ENCODE data around the gene ITPA. TPM values are rescaled to one million over a fixed set of nuclear protein-coding genes. Genes with fewer than 3 reads are reported as not detected.

Gene ITPA
- total and polyA plus RNA-seq, 2 of the 8 experiments (the other 6 are each of a cell fraction or from before 2014, with no cell fraction given), result 88.2 to 94.0 TPM

DNA sequence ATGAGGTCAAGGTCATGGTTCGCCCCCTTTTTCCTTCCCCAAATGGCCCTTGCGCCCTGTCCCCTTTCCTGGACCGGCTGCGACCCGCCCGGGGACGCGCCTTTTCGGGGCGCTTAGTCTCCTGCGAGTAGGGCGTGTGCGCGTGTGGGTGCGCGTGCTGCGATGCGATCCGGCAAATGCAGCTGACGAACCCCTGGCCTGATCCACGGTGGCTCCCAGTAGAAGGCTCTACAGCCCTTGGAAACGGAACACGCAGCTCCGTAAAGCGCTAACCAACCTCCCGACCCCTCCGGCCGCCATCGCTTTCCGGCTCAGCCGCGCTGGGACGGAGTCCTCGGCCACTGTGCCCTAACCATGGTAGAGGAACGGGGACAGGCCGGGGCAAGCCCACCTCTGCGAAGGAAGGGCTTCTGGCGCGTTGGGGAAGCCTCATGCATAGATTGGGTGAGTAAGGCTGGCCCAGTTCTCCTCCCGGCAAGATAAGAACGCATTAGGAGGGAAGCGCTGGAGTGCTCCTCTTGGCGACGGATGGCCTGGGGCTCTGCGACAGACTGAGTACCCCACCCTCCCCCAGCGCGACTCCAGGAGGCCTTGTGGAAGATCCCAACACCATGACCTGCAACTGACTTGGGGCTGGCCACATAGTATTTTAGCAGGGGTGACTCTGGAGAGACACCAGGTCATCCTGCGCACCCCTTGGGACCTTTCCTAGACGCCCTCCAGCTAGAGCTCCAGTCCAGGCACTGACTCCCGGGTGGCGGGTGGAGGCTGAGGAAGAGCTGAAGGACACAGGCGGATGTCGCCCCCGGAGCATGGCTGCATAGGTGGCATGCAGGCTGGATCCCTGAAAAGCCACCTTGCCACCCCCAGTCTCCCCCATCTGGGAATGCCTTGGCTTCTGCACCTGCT lies 30.8 kb downstream of the ITPA start:
- H3K14ac ChIP-seq (ENCODE audit: insufficient read length), result no peak overlapping the region
- peak overlapping the region; percentile 95; the same call in 1 of the 2 replicates for H2BK15ac ChIP-seq (ENCODE audit: low read length)
- peak overlapping the region in 3 of 4 experiments; percentile 2 to 22 (median 9); a peak in 2 of 7 replicates for H3K9ac ChIP-seq (replicated peaks in 1 of 4; ENCODE audit: extremely low read depth in 1 of 4, low read depth in 3 of 4, low read length in 3 of 4)
- peak overlapping the region; percentile 47 to 79 (median 76) for H3K4me3 ChIP-seq (ENCODE audit: extremely low read depth in 1 of 4, insufficient read depth in 2 of 4, low read depth in 3 of 4, low read length in 4 of 4)
- peak overlapping the region; percentile 81 for H4K91ac ChIP-seq (replicated peaks; ENCODE audit: insufficient read length, low read length)
- peak overlapping the region; percentile 83; the same call in 1 of the 2 replicates for H2AFZ ChIP-seq (ENCODE audit: low read length)
- no peak overlapping the region for H3K27ac ChIP-seq (ENCODE audit: low read depth, low read length)
- H3K23ac ChIP-seq (ENCODE audit: insufficient read length), result no peak overlapping the region
- 15% methylated on average over 48 of the region's 54 CpGs; no CpG with 5 or more reads in 1 of the 2 experiments for WGBS, 2 experiments (ENCODE audit: extremely low coverage in 1 of 2, insufficient coverage in 1 of 2, insufficient read length in 1 of 2, insufficient replicate concordance in 2 of 2, low coverage in 1 of 2, low lambda C conversion rate in 2 of 2, missing lambda C conversion rate in 1 of 2)
- H4K8ac ChIP-seq (ENCODE audit: extremely low read depth, insufficient read depth, low read length), result peak overlapping the region; percentile 87; the same call in 1 of the 2 replicates
- H2BK120ac ChIP-seq (replicated peaks; ENCODE audit: low read depth, low read length), result no peak overlapping the region
- H3K36me3 ChIP-seq (ENCODE audit: control insufficient read depth in 2 of 4, insufficient read depth in 4 of 4, low read length in 3 of 4), result no peaks in the 10 kb centered on the region
- peaks cover 0 to 12% of the 10 kb centered on the region in 2 experiments for H4K20me1 ChIP-seq (replicated peaks in 1 of 2; ENCODE audit: control insufficient read depth in 1 of 2, insufficient read depth in 2 of 2, low read length in 2 of 2)
- H3K4me1 ChIP-seq (replicated peaks in 1 of 4; ENCODE audit: control insufficient read depth in 3 of 4, insufficient read depth in 4 of 4, low read length in 3 of 4), result peaks cover 0 to 19% (median 7%) of the 10 kb centered on the region in 4 experiments; a peak in 6 of 7 replicates
- POLR2A ChIA-PET (ENCODE audit: partially characterized antibody), result interaction anchor here (0.9 to 4.5 kb wide), 13 partner anchors 9 to 195 kb away, joined by 3 to 61 read pairs (median 3); partner anchors contain the start of genes DDRGK1 and MRPS26
- peak overlapping the region; percentile 65 for H3K4ac ChIP-seq (replicated peaks; ENCODE audit: insufficient read length, low read depth, low read length)
- no peaks in the 10 kb centered on the region for H3K79me2 ChIP-seq (ENCODE audit: control insufficient read depth in 1 of 2, insufficient read depth in 2 of 2, low read length in 2 of 2)
- H3K56ac ChIP-seq (replicated peaks; ENCODE audit: insufficient read length, low read depth, low read length), result peak overlapping the region; percentile 19
- peak overlapping the region; percentile 87 to 99 for H3K4me2 ChIP-seq (ENCODE audit: insufficient read depth in 1 of 2, low read depth in 2 of 2, low read length in 2 of 2)
- H2AK5ac ChIP-seq (ENCODE audit: low read depth, low read length), result 0 out of 2 replicates have a peak overlapping the region, but pooled peaks have one; percentile 34
- no peaks in the 10 kb centered on the region for H3K9me3 ChIP-seq (ENCODE audit: insufficient read depth in 2 of 2, low read depth in 1 of 2, low read length in 1 of 2)
- peaks cover 13 to 40% (median 35%) of the 10 kb centered on the region in 4 experiments for H3K27me3 ChIP-seq (replicated peaks in 1 of 4; ENCODE audit: control insufficient read depth in 3 of 4, extremely low read depth in 1 of 4, insufficient read depth in 3 of 4, low read length in 3 of 4)
- H2BK5ac ChIP-seq (ENCODE audit: low read depth, low read length), result peak overlapping the region; percentile 81; the same call in 1 of the 2 replicates
- DNase-seq (ENCODE audit: low read depth in 1 of 2, low spot score in 2 of 2) (peak in 1 of 2 experiments; percentile 73), FAIRE-seq (no peak)
- no peaks in the 10 kb centered on the region for H3K79me1 ChIP-seq (ENCODE audit: low read depth, low read length)
- H3K23me2 ChIP-seq (ENCODE audit: low read depth, low read length), result peaks cover 16% of the 10 kb centered on the region; the same call in 1 of the 2 replicates
- H2BK12ac ChIP-seq (ENCODE audit: low read depth, low read length), result peak overlapping the region; percentile 87; the same call in 1 of the 2 replicates
- H4K5ac ChIP-seq (ENCODE audit: insufficient read length, low read depth, low read length), result no peak overlapping the region
- CTCF ChIA-PET (ENCODE audit: partially characterized antibody), result interaction anchor here (0.6 to 6.2 kb wide), 9 partner anchors 10 to 485 kb away, joined by 3 to 47 read pairs (median 3); no protein-coding TSS in a partner anchor
- no peak overlapping the region for H2BK20ac ChIP-seq (ENCODE audit: low read length)
- peak overlapping the region; percentile 48 for H3K18ac ChIP-seq (ENCODE audit: extremely low read depth, low read length)
- TF ChIP-seq TEAD4 (IDR thresholded peaks at IDR 0.05; ENCODE audit: low read depth, low read length), result no peak
- TF ChIP-seq RNF2 (IDR thresholded peaks at IDR 0.05; ENCODE audit: borderline replicate concordance, low read depth, low read length, missing control alignments, poor library complexity, severe bottlenecking), result no peak
